PC-9 (cell line): ENCODE results near the gene RBM18. TPM values are rescaled to one million over a fixed set of nuclear protein-coding genes. Genes with fewer than 3 reads are reported as not detected.

ENCODE experiments used
- BruUV-seq: library from RNA; stranded (reverse); fragments of 400-500 nt; replicated peaks from 2 replicates; lab custom pipeline; 2021; lab: Mats Ljungman, UMichigan
- CTCF ChIA-PET: fragments of 300-600 bp; sonication (Branson Sonifier 250); formaldehyde crosslinking; loops from one replicate; lab custom pipeline; 2022; ENCODE audit warnings: antibody characterized with exemption; lab: Charles Lee
- POLR2A ChIA-PET: fragments of 300-600 bp; sonication (Branson Sonifier 250); formaldehyde crosslinking; loops from one replicate; lab custom pipeline; 2022; ENCODE audit warnings: antibody characterized with exemption; ENCODE audit not compliant: unreplicated experiment; lab: Charles Lee
- DNase-seq, 2 experiments: peaks; one replicate each; pipeline versions ENCODE4 v3.0.0 to v3.0.0-alpha.2; 2015 to 2022; ENCODE audit warnings: mixed read lengths in 1 of 2
- H2AFZ ChIP-seq: fragments of 200-600 bp; sonication (generic); 2 replicates; pipeline ENCODE4 v1.8.1; 2017; ENCODE audit warnings: antibody characterized with exemption
- H3F3A ChIP-seq: fragments of 200-600 bp; sonication (generic); 2 replicates; pipeline ENCODE4 v1.8.1; 2017; ENCODE audit warnings: antibody characterized with exemption, mild to moderate bottlenecking, low read depth; ENCODE audit not compliant: insufficient read depth
- H3K27ac ChIP-seq: fragments of 200-600 bp; sonication (generic); 2 replicates; pipeline ENCODE4 v1.6.1; 2016; ENCODE audit warnings: mixed run types
- H3K27me3 ChIP-seq: fragments of 200-600 bp; sonication (generic); 2 replicates; pipeline ENCODE4 v1.6.1; 2016; ENCODE audit warnings: low read depth, mixed run types; ENCODE audit not compliant: insufficient read depth
- H3K36me3 ChIP-seq: fragments of 200-600 bp; sonication (generic); 2 replicates; pipeline ENCODE4 v1.6.1; 2016; ENCODE audit warnings: low read depth, mixed run types
- H3K4me1 ChIP-seq: fragments of 200-600 bp; sonication (generic); replicated peaks from 2 replicates; pipeline ENCODE4 v1.6.1; 2016; ENCODE audit warnings: mixed run types; ENCODE audit not compliant: insufficient read depth
- H3K4me2 ChIP-seq: fragments of 200-600 bp; sonication (generic); 2 replicates; pipeline ENCODE4 v1.6.1; 2017; ENCODE audit warnings: mixed run types
- H3K4me3 ChIP-seq: fragments of 200-600 bp; sonication (generic); 2 replicates; pipeline ENCODE4 v1.6.1; 2016; ENCODE audit warnings: mixed run types
- H3K79me2 ChIP-seq: fragments of 200-600 bp; sonication (generic); 2 replicates; pipeline ENCODE4 v1.6.1; 2017; ENCODE audit warnings: low read depth, mixed run types
- H3K9me2 ChIP-seq: fragments of 200-600 bp; sonication (generic); 2 replicates; pipeline ENCODE4 v1.8.1; 2017; ENCODE audit warnings: mild to moderate bottlenecking; ENCODE audit not compliant: insufficient read depth
- H3K9me3 ChIP-seq: fragments of 200-600 bp; sonication (generic); 2 replicates; pipeline ENCODE4 v1.8.1; 2016; ENCODE audit warnings: low read depth; ENCODE audit not compliant: insufficient read depth
- H4K20me1 ChIP-seq: fragments of 200-600 bp; sonication (generic); 2 replicates; pipeline ENCODE4 v1.8.1; 2017; ENCODE audit not compliant: insufficient read depth
- CTCF ChIP-seq: fragments of 200-600 bp; sonication (generic); conservative IDR thresholded peaks from 2 replicates; pipeline ENCODE4 v1.6.1; 2017; ENCODE audit warnings: mixed run types, antibody characterized with exemption, mild to moderate bottlenecking, moderate library complexity
- EZH2 ChIP-seq: fragments of 200-600 bp; sonication (generic); IDR thresholded peaks from 2 replicates; pipeline ENCODE4 v1.8.0; 2017; ENCODE audit warnings: antibody characterized with exemption, low read depth
- intact Hi-C: fragments of 100-400 bp; cut with micrococcal nuclease; formaldehyde crosslinking; loops from one replicate; pipeline ENCODE4 v1.10.0; 2022; ENCODE audit not compliant: unreplicated experiment
- total RNA-seq: library from RNA; stranded (reverse); gene quantifications from 2 replicates; pipeline ENCODE4 v1.2.3, GENCODE V29; 2021

RBM18 gene
- total RNA-seq, 1 experiment from 2014 or later: 15.1 TPM

- peaks cover 13% of the 10 kb centered on the region; the same call in 1 of the 2 replicates for H3K36me3 ChIP-seq
- no peaks in the 10 kb centered on the region for H3F3A ChIP-seq
- no peaks in the 10 kb centered on the region for H3K9me2 ChIP-seq
- POLR2A ChIA-PET: no interaction called here
- TF ChIP-seq CTCF (no peak), EZH2 (no peak)
- no peak overlapping the region for H2AFZ ChIP-seq
- H3K4me3 ChIP-seq: no peak overlapping the region
- CTCF ChIA-PET: no interaction called here
- H3K79me2 ChIP-seq: no peaks in the 10 kb centered on the region
- no TSS peak for BruUV-seq
- no peaks in the 10 kb centered on the region for H3K4me1 ChIP-seq
- H3K27ac ChIP-seq: no peak overlapping the region
- peaks cover 7% of the 10 kb centered on the region; the same call in 1 of the 2 replicates for H4K20me1 ChIP-seq
- intact Hi-C loops: no loop called here
- DNase-seq: no peak
- no peaks in the 10 kb centered on the region for H3K9me3 ChIP-seq
- no peak overlapping the region for H3K4me2 ChIP-seq
- H3K27me3 ChIP-seq: no peaks in the 10 kb centered on the region
Measured at GRCh38 chr9:122251351-122251750, 13.3 kb downstream of the RBM18 start.

GRCh38 chr9:122248448-122248865 is 16.2 kb downstream of the RBM18 start:
- Histone ChIP-seq H3K27ac (no peak overlapping the region), H3K79me2 (no peaks in the 10 kb centered on the region), H3F3A (no peaks in the 10 kb centered on the region), H3K4me1 (no peaks in the 10 kb centered on the region), H3K9me3 (no peaks in the 10 kb centered on the region), H4K20me1 (peaks cover 6% of the 10 kb centered on the region; the same call in 1 of the 2 replicates), H3K27me3 (no peaks in the 10 kb centered on the region), H3K9me2 (no peaks in the 10 kb centered on the region), H3K4me2 (no peak overlapping the region), H3K36me3 (peaks cover 13% of the 10 kb centered on the region; the same call in 1 of the 2 replicates), H2AFZ (no peak overlapping the region), H3K4me3 (no peak overlapping the region)
- no peak for TF ChIP-seq CTCF
- TF ChIP-seq EZH2: no peak
- BruUV-seq: no TSS peak
- intact Hi-C loops: no loop called here
- CTCF ChIA-PET: no interaction called here
- DNase-seq: no peak
- POLR2A ChIA-PET: no interaction called here

GRCh38 chr9:122246666-122247065 is 18.0 kb downstream of the RBM18 start:
- TF ChIP-seq CTCF (no peak), EZH2 (no peak)
- H3K27ac ChIP-seq: no peak overlapping the region
- H3K27me3 ChIP-seq: no peaks in the 10 kb centered on the region
- no TSS peak for BruUV-seq
- H3K9me2 ChIP-seq: no peaks in the 10 kb centered on the region
- no peak for DNase-seq
- no peaks in the 10 kb centered on the region for H3K4me1 ChIP-seq
- no peaks in the 10 kb centered on the region for H3K79me2 ChIP-seq
- ChIA-PET CTCF (interaction anchor here (0.5 kb wide), 1 partner anchor 220 kb away, joined by 3 read pairs; no protein-coding TSS in a partner anchor), POLR2A (no interaction called here)
- peaks cover 12% of the 10 kb centered on the region; the same call in 1 of the 2 replicates for H3K36me3 ChIP-seq
- no peaks in the 10 kb centered on the region for H3F3A ChIP-seq
- no peaks in the 10 kb centered on the region for H3K9me3 ChIP-seq
- intact Hi-C loops: no loop called here
- H2AFZ ChIP-seq: no peak overlapping the region
- H4K20me1 ChIP-seq: 0 out of 2 replicates have a peak, but pooled peaks cover 6% of the 10 kb centered on the region
- no peak overlapping the region for H3K4me3 ChIP-seq
- no peak overlapping the region for H3K4me2 ChIP-seq
